GM21619 (cell line): ENCODE data around the gene RAB44.

Source experiments
- ATAC-seq: cut with Tn5 transposase; IDR thresholded peaks from one replicate; pipeline ENCODE4 v1.9.1; 2021; ENCODE audit not compliant: unreplicated experiment

Gene RAB44

GRCh38 chr6:36728289-36729160, 30.9 kb downstream of the RAB44 start:
- ATAC-seq, result no peak

- ATAC-seq, result no peak
Observed at GRCh38 chr6:36729161-36729524, 31.5 kb downstream of the RAB44 start.

- ATAC-seq, result no peak
Observed at GRCh38 chr6:36730424-36731380, 33.1 kb downstream of the RAB44 start.

- no peak for ATAC-seq
Observed at GRCh38 chr6:36731622-36732310, 34.1 kb downstream of the RAB44 start.

- ATAC-seq, result no peak
Observed at GRCh38 chr6:36733300-36733699, 35.7 kb downstream of the RAB44 start.

- ATAC-seq, result no peak
Observed at GRCh38 chr6:36734486-36735060, 36.9 kb downstream of the RAB44 start.

GRCh38 chr6:36735110-36736071, 37.8 kb downstream of the RAB44 start:
- no peak for ATAC-seq

GRCh38 chr6:36737043-36737785, 39.6 kb downstream of the RAB44 start:
- no peak for ATAC-seq

GRCh38 chr6:36738108-36738507, 40.5 kb downstream of the RAB44 start:
- no peak for ATAC-seq

GRCh38 chr6:36739947-36740817, 42.6 kb downstream of the RAB44 start:
- ATAC-seq, result no peak

GRCh38 chr6:36740818-36741179, 43.2 kb downstream of the RAB44 start:
- no peak for ATAC-seq

- no peak for ATAC-seq
Observed at GRCh38 chr6:36742146-36742545, 44.5 kb downstream of the RAB44 start.

- no peak for ATAC-seq
Observed at GRCh38 chr6:36743032-36743431, 45.4 kb downstream of the RAB44 start.

GRCh38 chr6:36743538-36744303, 46.1 kb downstream of the RAB44 start:
- no peak for ATAC-seq

GRCh38 chr6:36744304-36744673, 46.7 kb downstream of the RAB44 start:
- ATAC-seq, result no peak

GRCh38 chr6:36745283-36745682, 47.7 kb downstream of the RAB44 start:
- ATAC-seq, result no peak

GRCh38 chr6:36745836-36746235, 48.2 kb downstream of the RAB44 start:
- ATAC-seq, result no peak

- ATAC-seq, result no peak
Observed at GRCh38 chr6:36746251-36746650, 48.6 kb downstream of the RAB44 start.
